NCI-H748 treated with DMSO at 0.1 percent for 48 hours (cell line): ENCODE measurements around the gene CDK5.
A peak's percentile ranks its signal among the peaks of the same experiment; 100 is the strongest.

ENCODE experiments used
- DNase-seq: peaks from one replicate; lab custom pipeline; 2025; lab: John Stamatoyannopoulos, UW

The CDK5 gene

DNA sequence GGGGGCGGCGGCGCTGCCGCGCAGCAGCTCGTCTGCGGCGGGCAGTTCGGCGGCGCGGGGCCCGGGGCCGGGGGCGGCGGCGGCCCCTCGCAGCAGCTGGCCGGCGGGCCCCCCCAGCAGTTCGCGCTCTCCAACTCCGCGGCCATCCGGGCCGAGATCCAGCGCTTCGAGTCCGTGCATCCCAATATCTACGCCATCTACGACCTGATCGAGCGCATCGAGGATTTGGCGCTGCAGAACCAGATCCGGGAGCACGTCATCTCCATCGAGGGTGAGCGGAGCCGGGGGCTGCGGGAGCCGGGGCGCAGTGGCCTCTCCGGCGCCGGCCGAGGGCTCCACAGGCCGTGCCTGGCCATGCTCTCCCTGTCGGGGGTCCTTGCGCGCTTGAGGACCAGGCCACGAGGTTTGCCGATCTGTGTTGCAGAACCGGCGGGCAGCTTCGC is 29.1 kb upstream of the CDK5 start:
- DNase-seq = no peak

DNA sequence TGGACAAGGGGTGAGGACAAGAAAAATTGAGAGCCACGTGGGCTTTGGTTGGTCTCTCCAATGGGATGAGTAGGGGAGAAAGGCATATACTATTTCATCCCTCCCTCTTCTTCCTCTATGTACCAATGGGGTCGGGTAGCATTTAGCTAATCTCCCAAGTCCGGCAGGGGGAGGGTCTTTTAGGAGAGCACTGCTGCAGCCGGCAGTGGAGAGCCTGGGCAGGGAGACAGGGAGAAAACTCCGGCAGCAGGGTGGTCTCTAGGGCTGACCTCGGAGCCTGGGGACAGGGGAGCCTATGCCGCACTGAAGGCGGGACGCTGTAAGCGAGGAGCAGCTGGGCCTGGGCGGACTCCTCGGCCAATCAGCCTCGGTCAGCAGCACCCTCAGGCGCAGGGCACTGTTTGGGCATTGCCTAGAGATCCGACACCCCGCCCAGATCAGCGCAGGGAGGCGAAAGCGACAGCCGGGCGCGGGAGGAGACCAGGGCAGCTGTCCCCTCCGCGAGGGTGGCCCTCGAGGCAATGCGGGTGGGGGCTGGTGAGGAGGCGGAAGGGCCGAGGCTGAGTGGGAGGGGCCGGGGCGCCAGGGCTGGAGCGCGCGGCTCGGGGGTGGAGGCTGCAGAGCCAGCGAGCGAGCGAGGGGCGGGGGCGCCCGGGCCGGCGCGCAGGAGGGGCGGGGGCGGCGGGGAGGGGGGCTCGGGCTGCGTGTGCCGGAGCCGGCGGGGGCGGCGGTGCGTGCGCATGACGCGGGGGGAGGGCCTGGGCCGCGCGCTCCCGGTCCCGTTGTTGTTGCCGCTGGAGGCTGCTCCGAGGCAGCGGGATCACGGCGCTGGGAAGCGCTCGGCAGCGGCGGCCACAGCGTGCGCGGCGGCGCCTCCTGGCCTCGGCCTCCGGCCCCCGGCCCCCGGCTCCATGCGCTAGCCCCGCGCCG is 28.3 kb upstream of the CDK5 start, which contains the start of gene AGAP3:
AGAP3 (plus strand) TSS at position 785 of the 930 bp plus-strand sequence. CDS start 267 bp downstream, outside the sequence.
- DNase-seq = peak; percentile 63

DNA sequence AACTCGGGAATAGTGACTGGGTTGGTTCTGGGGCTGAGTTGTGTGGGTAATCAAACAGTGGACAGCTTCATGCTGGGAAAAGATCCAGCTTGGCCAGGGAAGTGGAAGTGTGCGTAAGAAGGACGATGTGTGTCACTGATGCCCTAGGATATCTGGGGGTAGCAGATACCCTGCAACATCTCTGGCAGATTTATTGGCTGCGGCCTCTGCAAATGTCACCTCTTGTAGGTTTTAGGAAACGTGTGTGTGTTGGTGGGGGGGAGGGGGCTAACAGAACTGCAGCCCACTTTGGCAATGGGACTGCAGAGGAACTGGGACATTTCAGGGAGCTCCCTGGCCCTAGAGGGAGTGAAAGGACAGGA is 27.6 kb upstream of the CDK5 start:
- DNase-seq = no peak

GRCh38 chr7:151083824-151084160 is 26.1 kb upstream of the CDK5 start:
- no peak for DNase-seq

- peak; percentile 31 for DNase-seq
Measured at GRCh38 chr7:151083071-151083823, 25.6 kb upstream of the CDK5 start, which contains the start of gene TMUB1. TMUB1 (minus strand) TSS chr7:151083493; CDS start chr7:151082563, 930 bp downstream.

- no peak for DNase-seq
Measured at GRCh38 chr7:151082141-151083070, 24.7 kb upstream of the CDK5 start.

DNA sequence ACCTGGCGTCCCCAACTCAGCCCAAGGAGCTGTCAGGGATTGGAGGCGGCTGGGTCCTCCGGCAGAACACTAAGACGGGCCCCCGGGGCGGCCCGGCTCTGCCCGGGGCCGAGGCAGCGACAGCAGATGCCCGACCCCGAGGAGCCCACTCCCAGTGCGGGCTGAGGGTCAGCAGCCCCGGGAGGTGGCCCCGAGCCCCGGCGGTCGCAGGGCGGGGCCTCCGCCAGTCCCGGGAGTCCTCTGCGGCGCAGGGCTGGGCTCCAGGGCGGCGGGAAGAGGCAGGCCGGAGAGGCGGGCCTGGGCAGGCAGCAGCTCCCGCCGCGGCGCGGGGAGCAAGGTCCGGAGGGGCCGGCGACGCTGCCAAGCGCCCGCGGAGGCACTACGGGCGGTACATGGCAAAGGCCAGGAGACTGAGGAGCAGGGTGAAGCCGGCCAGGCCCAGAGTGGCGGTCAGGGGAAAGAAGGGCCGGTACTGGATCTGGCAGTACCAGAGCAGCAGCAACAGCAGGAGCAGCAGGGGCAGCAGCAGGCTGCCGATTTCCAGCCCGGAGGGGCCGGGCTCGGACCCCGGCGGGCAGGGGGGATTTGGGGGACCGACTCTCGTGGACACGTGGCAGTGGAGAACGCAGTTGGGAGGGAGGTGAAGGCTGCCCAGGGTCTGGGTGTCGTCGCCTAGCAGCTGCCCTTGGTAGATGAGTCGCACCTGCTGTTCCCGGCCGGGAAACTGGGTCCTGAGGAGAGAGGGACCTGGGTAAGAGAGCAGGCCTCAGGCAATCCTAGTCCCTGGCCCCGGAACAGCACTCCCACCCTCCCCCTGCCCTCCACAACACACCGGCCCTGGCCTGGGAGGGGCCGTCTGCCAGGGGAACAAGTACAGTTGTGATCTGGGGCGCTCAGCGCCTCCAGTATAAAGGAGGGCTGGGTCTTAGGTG is 23.7 kb upstream of the CDK5 start:
- peak; percentile 21 for DNase-seq

DNA sequence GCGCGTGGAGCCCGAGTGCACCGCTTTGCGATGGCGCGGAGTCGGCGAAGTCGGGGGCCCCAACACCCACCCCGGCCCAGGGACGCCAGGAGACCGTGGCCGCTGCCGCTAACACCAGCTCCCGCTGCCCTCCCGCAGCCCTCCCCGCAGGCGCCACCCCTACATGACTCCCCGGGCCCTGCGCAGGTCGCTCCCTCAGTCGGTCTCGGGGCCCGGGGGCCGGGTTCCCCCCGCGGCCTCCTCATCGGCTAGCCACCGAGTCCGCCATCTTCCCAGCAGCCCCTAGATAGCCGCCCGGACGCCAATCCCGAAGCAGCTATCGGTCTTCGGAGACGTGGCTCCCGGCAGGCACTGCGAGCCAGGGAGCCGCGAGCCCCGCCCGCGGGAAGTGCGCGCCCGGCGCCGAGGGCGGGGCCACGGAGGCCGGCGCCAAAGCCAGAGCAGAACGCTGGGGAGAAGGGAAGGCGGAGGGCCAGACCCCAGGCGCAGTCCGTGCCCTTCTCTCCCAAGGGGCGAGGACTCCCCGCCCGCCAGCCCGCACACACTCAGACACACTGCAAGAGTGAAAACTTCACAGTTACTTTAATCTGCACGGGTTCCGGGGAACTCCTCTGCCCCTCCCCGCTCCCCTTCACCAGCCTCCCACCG is 22.9 kb upstream of the CDK5 start, which contains the start of gene FASTK:
FASTK (minus strand) TSS at position 288 of the 648 bp plus-strand sequence; CDS start at position 245, 43 bp downstream.
- peak; percentile 80 for DNase-seq

- DNase-seq = peak; percentile 4
Measured at GRCh38 chr7:151080067-151080521, 22.4 kb upstream of the CDK5 start.

DNA sequence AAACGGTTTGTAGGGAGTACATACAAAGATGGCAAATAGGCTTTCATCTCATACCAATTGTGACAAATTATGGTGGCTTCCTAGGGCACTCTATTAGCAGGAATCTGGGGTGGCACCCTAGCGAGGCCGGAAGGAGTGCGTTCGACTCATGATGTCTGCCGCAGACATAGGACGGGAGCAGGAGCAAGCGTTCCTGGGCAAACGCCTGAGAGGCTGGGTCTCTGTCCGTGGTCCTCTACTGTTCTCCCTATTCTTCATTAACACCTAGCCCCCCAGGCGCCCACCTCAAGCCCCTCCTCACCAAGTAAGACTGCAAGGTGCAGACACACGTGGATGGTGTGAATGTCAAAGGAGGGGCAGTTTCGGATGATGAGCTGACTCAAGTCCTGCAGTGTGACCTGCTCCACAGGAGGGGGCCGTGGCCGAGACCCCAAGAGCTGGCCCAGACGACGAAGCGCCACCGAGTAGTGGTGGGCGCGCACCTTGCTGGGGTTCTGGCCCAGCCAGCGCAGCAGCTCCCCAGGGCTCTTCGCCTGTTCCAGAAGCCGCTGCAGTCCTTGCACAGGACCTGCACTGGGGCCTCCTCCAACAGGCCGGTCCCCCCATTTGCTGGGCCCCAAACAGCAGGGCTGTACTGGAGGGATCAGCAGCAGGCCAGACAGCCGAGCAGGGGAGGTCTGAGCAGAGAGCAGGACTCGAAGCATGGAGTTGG is 21.7 kb upstream of the CDK5 start:
- no peak for DNase-seq

GRCh38 chr7:151078233-151079040 is 20.7 kb upstream of the CDK5 start:
- no peak for DNase-seq

DNA sequence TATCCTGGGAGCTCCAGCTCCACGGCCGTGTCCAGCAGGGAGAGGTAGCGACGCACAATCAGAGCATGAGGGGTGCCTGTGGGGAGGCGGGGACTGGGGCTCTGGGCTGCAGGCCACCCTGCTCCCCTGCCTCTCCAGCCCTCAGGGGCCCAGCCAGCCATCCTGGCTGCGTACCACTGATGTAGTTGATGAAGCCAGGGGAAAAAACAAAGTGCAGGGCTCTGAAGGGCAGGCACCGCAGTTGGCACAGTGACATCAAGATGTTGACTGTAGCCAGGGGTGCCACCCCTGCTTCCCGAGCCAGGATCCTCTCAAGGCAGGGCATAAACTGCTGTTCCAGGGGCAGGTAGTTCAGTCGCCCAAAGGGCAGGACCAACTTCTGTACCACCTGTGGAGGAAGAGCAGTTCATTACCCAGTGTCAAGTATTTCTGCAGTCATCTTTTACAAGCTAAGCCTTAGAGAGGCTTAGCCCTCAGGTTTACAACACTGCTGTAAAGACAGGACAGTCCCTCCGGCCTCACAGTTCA is 20.1 kb upstream of the CDK5 start:
- no peak for DNase-seq

DNA sequence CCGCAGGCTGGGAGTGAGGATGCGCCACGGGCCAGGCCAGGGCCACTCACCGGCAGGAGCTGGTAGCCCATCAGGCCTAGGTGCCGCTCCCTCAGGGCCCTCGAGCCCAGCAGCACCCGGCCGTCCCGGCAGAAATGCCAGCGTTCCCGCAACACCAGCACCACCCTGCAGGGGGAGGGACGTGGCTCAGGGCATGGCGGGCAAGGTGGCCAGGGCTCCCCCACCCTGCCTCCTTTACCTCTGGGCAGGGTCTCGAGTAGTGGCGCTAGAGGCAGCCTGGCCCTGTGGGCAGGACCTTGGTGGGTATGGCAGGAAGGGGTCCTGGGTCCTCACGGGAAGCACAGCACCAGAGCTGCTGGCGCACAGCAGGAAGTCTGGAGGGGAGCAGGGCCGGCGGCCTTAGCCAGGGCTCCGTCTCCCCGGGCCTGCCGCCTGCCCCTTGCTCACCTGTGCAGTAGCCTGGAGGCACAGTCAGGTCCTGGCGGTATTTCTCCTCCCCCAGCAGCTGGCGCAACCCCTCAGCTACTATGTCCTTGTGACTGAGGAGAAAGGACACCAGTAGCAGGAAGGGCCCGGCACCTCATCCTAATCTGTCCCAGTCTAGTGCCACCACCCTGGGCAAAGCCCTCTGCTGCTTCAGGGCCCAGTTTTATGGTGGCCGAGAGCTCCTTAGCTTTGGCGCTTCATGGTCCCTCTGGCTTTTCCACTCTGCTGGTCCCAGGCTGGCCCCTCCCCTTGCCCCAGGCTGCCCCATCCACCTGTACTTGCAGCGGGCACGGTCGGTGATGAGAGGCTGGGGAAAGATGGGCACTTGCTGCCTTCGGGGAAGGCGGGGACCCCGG is 19.4 kb upstream of the CDK5 start:
- no peak for DNase-seq

DNA sequence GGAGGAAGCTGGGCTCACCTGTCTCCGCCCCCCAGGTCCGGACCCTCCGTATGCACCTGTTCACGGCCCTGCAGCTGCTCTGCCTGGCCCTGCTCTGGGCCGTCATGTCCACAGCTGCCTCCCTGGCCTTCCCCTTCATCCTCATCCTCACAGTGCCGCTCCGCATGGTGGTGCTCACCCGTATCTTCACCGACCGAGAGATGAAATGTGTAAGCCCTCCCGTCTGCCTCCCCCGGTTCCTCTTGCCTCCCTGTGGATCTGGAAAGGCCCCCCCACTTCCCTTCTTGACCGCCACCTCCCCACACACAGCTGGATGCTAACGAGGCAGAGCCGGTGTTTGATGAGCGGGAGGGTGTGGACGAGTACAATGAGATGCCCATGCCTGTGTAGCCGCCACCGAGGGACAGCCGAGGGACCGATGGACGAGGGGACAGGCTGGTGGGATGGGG is 18.3 kb upstream of the CDK5 start:
- no peak for DNase-seq

- no peak for DNase-seq
Measured at GRCh38 chr7:151075662-151075971, 17.9 kb upstream of the CDK5 start.

- no peak for DNase-seq
Measured at GRCh38 chr7:151074817-151075661, 17.3 kb upstream of the CDK5 start.
